ENCODE data around the gene GALNT15.

Gene GALNT15

GRCh38 chr3:16254916-16255315, 80.4 kb downstream of the GALNT15 start:
- H3K4me1 Mint-ChIP-seq = no peaks in the 10 kb centered on the region

GRCh38 chr3:16255326-16255725, 80.8 kb downstream of the GALNT15 start:
- H3K4me1 Mint-ChIP-seq = no peaks in the 10 kb centered on the region
- peaks cover 3% of the 10 kb centered on the region for H3K27me3 Mint-ChIP-seq (ENCODE audit: low read depth, poor library complexity)
- TF ChIP-seq, protein P1, sequence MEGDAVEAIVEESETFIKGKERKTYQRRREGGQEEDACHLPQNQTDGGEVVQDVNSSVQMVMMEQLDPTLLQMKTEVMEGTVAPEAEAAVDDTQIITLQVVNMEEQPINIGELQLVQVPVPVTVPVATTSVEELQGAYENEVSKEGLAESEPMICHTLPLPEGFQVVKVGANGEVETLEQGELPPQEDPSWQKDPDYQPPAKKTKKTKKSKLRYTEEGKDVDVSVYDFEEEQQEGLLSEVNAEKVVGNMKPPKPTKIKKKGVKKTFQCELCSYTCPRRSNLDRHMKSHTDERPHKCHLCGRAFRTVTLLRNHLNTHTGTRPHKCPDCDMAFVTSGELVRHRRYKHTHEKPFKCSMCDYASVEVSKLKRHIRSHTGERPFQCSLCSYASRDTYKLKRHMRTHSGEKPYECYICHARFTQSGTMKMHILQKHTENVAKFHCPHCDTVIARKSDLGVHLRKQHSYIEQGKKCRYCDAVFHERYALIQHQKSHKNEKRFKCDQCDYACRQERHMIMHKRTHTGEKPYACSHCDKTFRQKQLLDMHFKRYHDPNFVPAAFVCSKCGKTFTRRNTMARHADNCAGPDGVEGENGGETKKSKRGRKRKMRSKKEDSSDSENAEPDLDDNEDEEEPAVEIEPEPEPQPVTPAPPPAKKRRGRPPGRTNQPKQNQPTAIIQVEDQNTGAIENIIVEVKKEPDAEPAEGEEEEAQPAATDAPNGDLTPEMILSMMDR (IDR thresholded peaks at IDR 0.05) = no peak
- H3K4me3 Mint-ChIP-seq = no peak overlapping the region
- H3K36me3 Mint-ChIP-seq (ENCODE audit: low read depth) = peaks cover 5% of the 10 kb centered on the region
- no peaks in the 10 kb centered on the region for H3K9me3 Mint-ChIP-seq
- DNase-seq = no peak
- H3K27ac Mint-ChIP-seq = no peak overlapping the region

More at GRCh38 chr3:16254916-16255315, 80.4 kb downstream of the GALNT15 start:
- no peak for DNase-seq
- Mint-ChIP-seq H3K9me3 (no peaks in the 10 kb centered on the region), H3K27me3 (ENCODE audit: low read depth, poor library complexity) (peaks cover 3% of the 10 kb centered on the region), H3K27ac (no peak overlapping the region), H3K4me3 (no peak overlapping the region), H3K36me3 (ENCODE audit: low read depth) (peaks cover 3% of the 10 kb centered on the region)
- TF ChIP-seq, protein P1 (IDR thresholded peaks at IDR 0.05) = no peak

- TF ChIP-seq, protein P1 (IDR thresholded peaks at IDR 0.05) = no peak
- Mint-ChIP-seq H3K4me3 (no peak overlapping the region), H3K4me1 (no peaks in the 10 kb centered on the region), H3K27ac (no peak overlapping the region), H3K9me3 (no peaks in the 10 kb centered on the region), H3K27me3 (ENCODE audit: low read depth, poor library complexity) (peaks cover 3% of the 10 kb centered on the region), H3K36me3 (ENCODE audit: low read depth) (peaks cover 5% of the 10 kb centered on the region)
- no peak for DNase-seq
Measured at GRCh38 chr3:16255726-16256125, 81.2 kb downstream of the GALNT15 start.

- Mint-ChIP-seq H3K4me1 (no peaks in the 10 kb centered on the region), H3K4me3 (no peak overlapping the region), H3K27ac (no peak overlapping the region), H3K27me3 (ENCODE audit: low read depth, poor library complexity) (no peaks in the 10 kb centered on the region), H3K9me3 (no peaks in the 10 kb centered on the region), H3K36me3 (ENCODE audit: low read depth) (peaks cover 5% of the 10 kb centered on the region)
- TF ChIP-seq, protein P1 (IDR thresholded peaks at IDR 0.05) = no peak
- DNase-seq = no peak
Measured at GRCh38 chr3:16257309-16257708, 82.8 kb downstream of the GALNT15 start.

DNA sequence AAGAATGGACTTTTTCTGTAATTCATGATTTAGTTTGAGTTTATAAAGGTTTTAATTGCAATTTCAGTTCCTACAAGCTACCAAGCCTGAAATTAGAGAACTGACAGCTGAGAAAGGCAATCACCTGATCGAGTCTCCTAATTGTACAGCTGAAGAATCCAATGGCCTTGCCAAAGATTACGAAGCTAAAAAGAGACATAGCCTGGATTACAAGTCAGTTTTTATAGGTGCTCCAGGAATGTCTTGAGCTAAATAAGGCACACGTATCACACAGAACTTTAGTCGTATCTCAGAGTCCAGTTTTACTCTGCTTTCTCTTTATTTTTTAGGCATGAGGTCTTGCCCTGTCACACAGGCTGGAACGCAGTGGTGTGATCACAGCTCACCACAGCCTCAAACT, 83.7 kb downstream of the GALNT15 start:
- H3K4me1 Mint-ChIP-seq = no peaks in the 10 kb centered on the region
- H3K4me3 Mint-ChIP-seq = no peak overlapping the region
- peaks cover 5% of the 10 kb centered on the region for H3K36me3 Mint-ChIP-seq (ENCODE audit: low read depth)
- TF ChIP-seq, protein P1 (IDR thresholded peaks at IDR 0.05) = no peak
- DNase-seq = no peak
- H3K9me3 Mint-ChIP-seq = no peaks in the 10 kb centered on the region
- H3K27ac Mint-ChIP-seq = no peak overlapping the region
- H3K27me3 Mint-ChIP-seq (ENCODE audit: low read depth, poor library complexity) = no peaks in the 10 kb centered on the region

DNA sequence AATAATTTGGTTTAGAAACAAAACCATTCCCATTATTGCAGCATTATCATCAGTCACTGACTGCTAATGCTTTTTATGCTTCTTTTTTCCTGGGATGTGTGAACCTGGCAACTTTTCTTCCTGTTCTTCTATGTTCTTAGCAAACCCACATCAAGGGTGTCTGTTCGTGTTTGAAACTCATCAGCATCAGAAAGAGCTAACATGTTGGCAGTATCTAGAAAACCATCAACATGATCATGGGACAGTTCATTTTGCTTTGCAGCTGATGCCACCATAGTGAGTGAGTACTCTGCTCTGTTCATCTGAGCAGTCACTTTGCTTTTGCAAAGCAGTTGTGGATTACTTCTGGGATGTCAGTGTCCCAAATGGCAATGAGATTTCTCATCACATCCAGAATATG, 84.4 kb downstream of the GALNT15 start:
- Mint-ChIP-seq H3K9me3 (no peaks in the 10 kb centered on the region), H3K4me3 (no peak overlapping the region), H3K27ac (no peak overlapping the region), H3K36me3 (ENCODE audit: low read depth) (peaks cover 5% of the 10 kb centered on the region), H3K27me3 (ENCODE audit: low read depth, poor library complexity) (no peaks in the 10 kb centered on the region), H3K4me1 (peaks cover 2% of the 10 kb centered on the region)
- TF ChIP-seq, protein P1 (IDR thresholded peaks at IDR 0.05) = no peak
- DNase-seq = no peak
